Measurements from ENCODE around the gene MAST2.
"Not testable (repeated sequence)": the region's sequence is repeated elsewhere in the genome, so short reads cannot be mapped to it uniquely, and the experiment has no call there.

DNA sequence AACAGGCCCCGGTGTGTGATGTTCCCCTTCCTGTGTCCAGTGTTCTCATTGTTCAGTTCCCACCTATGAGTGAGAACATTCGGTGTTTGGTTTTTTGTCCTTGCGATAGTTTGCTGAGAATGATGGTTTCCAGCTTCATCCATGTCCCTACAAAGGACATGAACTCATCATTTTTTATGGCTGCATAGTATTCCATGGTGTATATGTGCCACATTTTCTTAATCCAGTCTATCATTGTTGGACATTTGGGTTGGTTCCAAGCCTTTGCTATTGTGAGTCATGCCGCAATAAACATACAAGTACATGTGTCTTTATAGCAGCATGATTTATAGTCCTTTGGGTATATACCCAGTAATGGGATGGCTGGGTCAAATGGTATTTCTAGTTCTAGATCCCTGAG, 158.5 kb downstream of the MAST2 start:
- TF ChIP-seq, protein P1, sequence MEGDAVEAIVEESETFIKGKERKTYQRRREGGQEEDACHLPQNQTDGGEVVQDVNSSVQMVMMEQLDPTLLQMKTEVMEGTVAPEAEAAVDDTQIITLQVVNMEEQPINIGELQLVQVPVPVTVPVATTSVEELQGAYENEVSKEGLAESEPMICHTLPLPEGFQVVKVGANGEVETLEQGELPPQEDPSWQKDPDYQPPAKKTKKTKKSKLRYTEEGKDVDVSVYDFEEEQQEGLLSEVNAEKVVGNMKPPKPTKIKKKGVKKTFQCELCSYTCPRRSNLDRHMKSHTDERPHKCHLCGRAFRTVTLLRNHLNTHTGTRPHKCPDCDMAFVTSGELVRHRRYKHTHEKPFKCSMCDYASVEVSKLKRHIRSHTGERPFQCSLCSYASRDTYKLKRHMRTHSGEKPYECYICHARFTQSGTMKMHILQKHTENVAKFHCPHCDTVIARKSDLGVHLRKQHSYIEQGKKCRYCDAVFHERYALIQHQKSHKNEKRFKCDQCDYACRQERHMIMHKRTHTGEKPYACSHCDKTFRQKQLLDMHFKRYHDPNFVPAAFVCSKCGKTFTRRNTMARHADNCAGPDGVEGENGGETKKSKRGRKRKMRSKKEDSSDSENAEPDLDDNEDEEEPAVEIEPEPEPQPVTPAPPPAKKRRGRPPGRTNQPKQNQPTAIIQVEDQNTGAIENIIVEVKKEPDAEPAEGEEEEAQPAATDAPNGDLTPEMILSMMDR (conservative IDR thresholded peaks at IDR 0.05), result not testable (repeated sequence)
- not testable (repeated sequence) for TF ChIP-seq ZFX (IDR thresholded peaks at IDR 0.05)

Data from C4-2B (cell line).